Glutamatergic neuron (in vitro differentiated cells): ENCODE data around the gene PPP2R5D. TPM values are rescaled to one million over a fixed set of nuclear protein-coding genes. Genes with fewer than 3 reads are reported as not detected.

Experiments used
- DNase-seq: peaks from one replicate; pipeline ENCODE4 v3.0.0; 2022
- H3K27ac Mint-ChIP-seq: one replicate; pipeline ENCODE4 v1.8.0; 2020; ENCODE audit warnings: mild to moderate bottlenecking, mixed read lengths, inconsistent platforms; ENCODE audit not compliant: unreplicated experiment
- H3K27me3 Mint-ChIP-seq: one replicate; pipeline ENCODE4 v1.8.0; 2020; ENCODE audit warnings: mild to moderate bottlenecking, moderate library complexity, mixed read lengths, inconsistent platforms; ENCODE audit not compliant: unreplicated experiment
- H3K36me3 Mint-ChIP-seq: one replicate; pipeline ENCODE4 v1.8.0; 2020; ENCODE audit warnings: mild to moderate bottlenecking, mixed read lengths, inconsistent platforms; ENCODE audit not compliant: unreplicated experiment
- H3K4me1 Mint-ChIP-seq: one replicate; pipeline ENCODE4 v1.8.0; 2020; ENCODE audit warnings: mild to moderate bottlenecking, low read depth, mixed read lengths, inconsistent platforms; ENCODE audit not compliant: unreplicated experiment
- H3K4me3 Mint-ChIP-seq: one replicate; pipeline ENCODE4 v1.8.0; 2020; ENCODE audit warnings: mild to moderate bottlenecking, mixed read lengths, inconsistent platforms; ENCODE audit not compliant: unreplicated experiment
- H3K9me3 Mint-ChIP-seq: one replicate; pipeline ENCODE4 v1.8.0; 2020; ENCODE audit warnings: mild to moderate bottlenecking, moderate library complexity, mixed read lengths, inconsistent platforms; ENCODE audit not compliant: unreplicated experiment
- CTCF ChIP-seq: fragments of 200-600 bp; sonication (generic); IDR thresholded peaks from one replicate; pipeline ENCODE4 v1.5.0; 2021; ENCODE audit not compliant: partially characterized antibody, unreplicated experiment
- total RNA-seq: library from RNA; stranded (reverse); fragmentation: NEBNext Ultra II Directional; extraction: Animal tissue kit (Norgen Biotek cat#: 25700); gene quantifications from one replicate; pipeline ENCODE4 v1.2.1, GENCODE V29; 2021; ENCODE audit not compliant: unreplicated experiment

Gene PPP2R5D
- total RNA-seq, 1 donor from 2014 or later: 59.1 TPM

GRCh38 chr6:42981836-42982235, 2.5 kb upstream of the PPP2R5D start:
- Mint-ChIP-seq H3K9me3 (peaks cover 13% of the 10 kb centered on the region), H3K27ac (no peak overlapping the region), H3K36me3 (no peaks in the 10 kb centered on the region), H3K4me3 (no peak overlapping the region), H3K27me3 (peaks cover 8% of the 10 kb centered on the region), H3K4me1 (peaks cover 17% of the 10 kb centered on the region)
- TF ChIP-seq CTCF: no peak
- no peak for DNase-seq

- TF ChIP-seq CTCF: no peak
- peaks cover 6% of the 10 kb centered on the region for H3K27me3 Mint-ChIP-seq
- H3K4me1 Mint-ChIP-seq: peaks cover 13% of the 10 kb centered on the region
- no peaks in the 10 kb centered on the region for H3K36me3 Mint-ChIP-seq
- H3K4me3 Mint-ChIP-seq: peak overlapping the region; percentile 85
- H3K27ac Mint-ChIP-seq: peak overlapping the region; percentile 8
- peaks cover 11% of the 10 kb centered on the region for H3K9me3 Mint-ChIP-seq
- DNase-seq: peak; percentile 28
Observed at GRCh38 chr6:42984924-42985475, 630 bp downstream of the PPP2R5D start.

- H3K9me3 Mint-ChIP-seq: peaks cover 11% of the 10 kb centered on the region
- no peak overlapping the region for H3K4me3 Mint-ChIP-seq
- no peaks in the 10 kb centered on the region for H3K36me3 Mint-ChIP-seq
- TF ChIP-seq CTCF: no peak
- H3K4me1 Mint-ChIP-seq: peaks cover 13% of the 10 kb centered on the region
- no peak overlapping the region for H3K27ac Mint-ChIP-seq
- peaks cover 3% of the 10 kb centered on the region for H3K27me3 Mint-ChIP-seq
- no peak for DNase-seq
Observed at GRCh38 chr6:42987533-42988451, 3.4 kb downstream of the PPP2R5D start.

GRCh38 chr6:42988486-42989020, 4.2 kb downstream of the PPP2R5D start:
- no peak for TF ChIP-seq CTCF
- no peaks in the 10 kb centered on the region for H3K36me3 Mint-ChIP-seq
- peaks cover 13% of the 10 kb centered on the region for H3K4me1 Mint-ChIP-seq
- no peak overlapping the region for H3K27ac Mint-ChIP-seq
- peaks cover 3% of the 10 kb centered on the region for H3K27me3 Mint-ChIP-seq
- DNase-seq: no peak
- no peak overlapping the region for H3K4me3 Mint-ChIP-seq
- peaks cover 13% of the 10 kb centered on the region for H3K9me3 Mint-ChIP-seq

- Mint-ChIP-seq H3K27me3 (peaks cover 3% of the 10 kb centered on the region), H3K9me3 (peaks cover 13% of the 10 kb centered on the region), H3K4me1 (peaks cover 11% of the 10 kb centered on the region), H3K4me3 (no peak overlapping the region), H3K27ac (no peak overlapping the region), H3K36me3 (no peaks in the 10 kb centered on the region)
- no peak for TF ChIP-seq CTCF
- DNase-seq: no peak
Observed at GRCh38 chr6:42989923-42990322, 5.6 kb downstream of the PPP2R5D start.
